Endothelial cell of umbilical vein (primary cell): ENCODE data around the gene KRT78. TPM values are rescaled to one million over a fixed set of nuclear protein-coding genes. Genes with fewer than 3 reads are reported as not detected.

Experiments
- BruUV-seq: library from RNA; stranded (reverse); fragments of 400-500 nt; replicated peaks from 2 replicates; lab custom pipeline; 2021; lab: Mats Ljungman, UMichigan
- CTCF ChIA-PET: fragments of 300-600, 350-600 bp; sonication (Branson Sonifier 250); formaldehyde crosslinking; loops from one replicate; lab custom pipeline; 2021; ENCODE audit warnings: antibody characterized with exemption, inconsistent platforms; lab: Charles Lee
- POLR2A ChIA-PET: fragments of 300-600, 350-600 bp; sonication (Branson Sonifier 250); formaldehyde crosslinking; loops from one replicate; lab custom pipeline; 2021; ENCODE audit warnings: antibody characterized with exemption, inconsistent platforms; lab: Charles Lee
- DNase-seq: peaks from one replicate; pipeline ENCODE4 v3.0.0-alpha.2; 2011; ENCODE audit warnings: low read depth, low spot score
- FAIRE-seq: peaks from 2 replicates; lab custom pipeline; 2011; peaks lifted over from hg19 to GRCh38; lab: Jason Lieb, UNC
- H2AFZ ChIP-seq: 2 replicates; pipeline ENCODE4 v1.6.0; 2012; ENCODE audit warnings: low read depth, low read length, control low read depth, inconsistent platforms
- H3K27ac ChIP-seq: 2 replicates; pipeline ENCODE4 v1.5.1; 2011; ENCODE audit warnings: low read depth, mild to moderate bottlenecking, control low read depth, low read length, moderate library complexity; ENCODE audit not compliant: insufficient read depth
- H3K27me3 ChIP-seq, 2 experiments: 2 replicates each; pipeline versions ENCODE4 v1.6.0 to v1.6.1; 2011; ENCODE audit warnings: low read length in 2 of 2, mixed read lengths in 1 of 2; ENCODE audit not compliant: control insufficient read depth in 2 of 2, insufficient read depth in 2 of 2
- H3K36me3 ChIP-seq, 2 experiments: 2 replicates in 1 of 2; 3 replicates in 1 of 2; pipeline ENCODE4 v1.5.1; 2011; ENCODE audit warnings: low read length in 2 of 2, mild to moderate bottlenecking in 1 of 2, moderate library complexity in 1 of 2; ENCODE audit not compliant: control insufficient read depth in 2 of 2, insufficient read depth in 2 of 2; ENCODE audit errors: extremely low read depth in 1 of 2
- H3K4me1 ChIP-seq: 3 replicates; pipeline ENCODE4 v1.5.1; 2011; ENCODE audit warnings: mild to moderate bottlenecking, low read length; ENCODE audit not compliant: control insufficient read depth, insufficient read depth; ENCODE audit errors: extremely low read depth
- H3K4me2 ChIP-seq: 2 replicates; pipeline ENCODE4 v1.6.1; 2011; ENCODE audit warnings: low read length, control low read depth, mixed read lengths; ENCODE audit not compliant: insufficient read depth
- H3K4me3 ChIP-seq, 3 experiments: fragments of 200-600 bp in 1 of 3; sonication (generic), shearing (Covaris generic) in 1 of 3; replicated peaks in 1 of 3; 2 replicates each; pipeline ENCODE4 v1.5.1; 2011 to 2016; ENCODE audit warnings: control low read depth in 3 of 3, low read length in 3 of 3, mild to moderate bottlenecking in 2 of 3, inconsistent platforms in 1 of 3, low read depth in 1 of 3, moderate library complexity in 1 of 3; ENCODE audit not compliant: insufficient read depth in 1 of 3
- H3K79me2 ChIP-seq: 2 replicates; pipeline ENCODE4 v1.6.0; 2012; ENCODE audit warnings: low read length, inconsistent platforms; ENCODE audit not compliant: control insufficient read depth, insufficient read depth
- H3K9ac ChIP-seq: replicated peaks from 2 replicates; pipeline ENCODE3; 2011; ENCODE audit warnings: low read length, control low read depth; ENCODE audit not compliant: insufficient read depth; ENCODE audit errors: extremely low read depth
- H3K9me1 ChIP-seq: replicated peaks from 3 replicates; pipeline ENCODE4 v1.6.0; 2011; ENCODE audit warnings: mild to moderate bottlenecking, low read length; ENCODE audit not compliant: control insufficient read depth, insufficient read depth; ENCODE audit errors: extremely low read depth
- H3K9me3 ChIP-seq: replicated peaks from 2 replicates; pipeline ENCODE4 v1.5.1; 2012; ENCODE audit warnings: low read length, inconsistent platforms; ENCODE audit not compliant: control insufficient read depth, insufficient read depth
- H4K20me1 ChIP-seq: replicated peaks from 2 replicates; pipeline ENCODE3; 2011; ENCODE audit warnings: mild to moderate bottlenecking, low read length; ENCODE audit not compliant: control insufficient read depth, insufficient read depth; ENCODE audit errors: extremely low read depth
- CTCF ChIP-seq, 2 donors: IDR thresholded peaks; 1 replicate in 1 of 2; 2 replicates in 1 of 2; pipeline ENCODE4 v1.5.1; 2011; ENCODE audit warnings: low read length in 2 of 2, mild to moderate bottlenecking in 2 of 2, moderate library complexity in 2 of 2, control low read depth in 1 of 2, inconsistent platforms in 1 of 2, low read depth in 1 of 2; ENCODE audit not compliant: insufficient read depth in 1 of 2; ENCODE audit errors: extremely low read depth in 1 of 2
- EZH2 ChIP-seq: IDR thresholded peaks from 2 replicates; pipeline ENCODE4 v1.6.1; 2012; ENCODE audit warnings: borderline replicate concordance, low read depth, mild to moderate bottlenecking, moderate library complexity, low read length, inconsistent platforms; ENCODE audit not compliant: severe bottlenecking
- FOS ChIP-seq: IDR thresholded peaks from 2 replicates; pipeline ENCODE4 v1.6.1; 2011; ENCODE audit warnings: mild to moderate bottlenecking, low read length, moderate library complexity, borderline replicate concordance; ENCODE audit not compliant: insufficient read depth
- GATA2 ChIP-seq: IDR thresholded peaks from 2 replicates; pipeline ENCODE4 v1.7.0; 2011; ENCODE audit warnings: low read depth, mild to moderate bottlenecking, moderate library complexity, mixed read lengths, low read length; ENCODE audit not compliant: insufficient read length, insufficient read depth
- JUN ChIP-seq: IDR thresholded peaks from 2 replicates; pipeline ENCODE4 v1.6.1; 2011; ENCODE audit warnings: borderline replicate concordance, low read depth; ENCODE audit not compliant: insufficient read length, insufficient read depth
- MAX ChIP-seq: IDR thresholded peaks from 2 replicates; pipeline ENCODE4 v1.6.1; 2011; ENCODE audit not compliant: insufficient read depth, insufficient read length
- MYC ChIP-seq: IDR thresholded peaks from one replicate; pipeline ENCODE4 v1.6.1; 2011; ENCODE audit warnings: mild to moderate bottlenecking, low read depth, low read length
- POLR2A ChIP-seq: IDR thresholded peaks from 2 replicates; pipeline ENCODE4 v1.6.1; 2012; ENCODE audit warnings: low read depth, mild to moderate bottlenecking, control low read depth, low read length
- POLR2AphosphoS5 ChIP-seq: IDR thresholded peaks from 2 replicates; pipeline ENCODE4 v1.6.1; 2012; ENCODE audit warnings: low read depth, mild to moderate bottlenecking, control low read depth, low read length, moderate library complexity; ENCODE audit not compliant: insufficient read depth
- dilution Hi-C: fragments of 300-500 bp; cut with MboI; formaldehyde crosslinking; loops from one replicate; pipeline ENCODE4 v1.15.0; 2019; ENCODE audit warnings: low sequenced_read_pairs; ENCODE audit not compliant: extremely low pct_ligation_motif_present
- intact Hi-C: fragments of 100-400 bp; cut with micrococcal nuclease; formaldehyde crosslinking; loops from one replicate; pipeline ENCODE4 v1.10.0; 2022
- polyA plus RNA-seq, 4 experiments: library from polyadenylated mRNA; depleted of rRNA in 3 of 4; stranded (reverse) in 3 of 4; unstranded in 1 of 4; fragments of >200 nt; gene quantifications; 2 replicates each; pipeline versions ENCODE4 v1.2.1 to v1.2.3, GENCODE V29; 2011 to 2012; ENCODE audit warnings: missing spikeins in 1 of 4
- total RNA-seq: library from RNA; stranded (reverse); gene quantifications from 2 replicates; pipeline ENCODE4 v1.2.3, GENCODE V29; 2021

KRT78 gene
- total and polyA plus RNA-seq, 2 donors (not counting 3 experiments of a cell fraction or from before 2014, with no cell fraction given), result not detected

- Histone ChIP-seq H3K9ac (no peak overlapping the region), H3K9me3 (no peaks in the 10 kb centered on the region), H3K4me2 (no peak overlapping the region), H3K9me1 (no peaks in the 10 kb centered on the region), H3K36me3 (no peaks in the 10 kb centered on the region), H3K4me1 (peaks cover 4% of the 10 kb centered on the region), H3K27ac (no peak overlapping the region), H4K20me1 (no peaks in the 10 kb centered on the region), H3K4me3 (no peak overlapping the region), H3K27me3 (no peaks in the 10 kb centered on the region), H2AFZ (no peak overlapping the region), H3K79me2 (no peaks in the 10 kb centered on the region)
- ChIA-PET POLR2A (no interaction called here), CTCF (no interaction called here)
- intact Hi-C loops, result no loop called here
- FAIRE-seq (peak; percentile 40), DNase-seq (peak; percentile 23)
- TF ChIP-seq FOS (peak; percentile 60), GATA2 (no peak)
- dilution Hi-C loops, result no loop called here
- no TSS peak for BruUV-seq
Observed at GRCh38 chr12:52837413-52837741, 11.4 kb downstream of the KRT78 start.

- TF ChIP-seq MYC (no peak), FOS (no peak), POLR2AphosphoS5 (no peak), POLR2A (no peak), JUN (no peak), CTCF (IDR thresholded peaks at IDR 0.05; ENCODE audit: extremely low read depth in 1 of 2, insufficient read depth in 1 of 2, low read depth in 1 of 2, low read length in 2 of 2) (no peak), MAX (no peak), GATA2 (no peak), EZH2 (no peak)
- Histone ChIP-seq H3K9me3 (no peaks in the 10 kb centered on the region), H3K9ac (no peak overlapping the region), H2AFZ (no peak overlapping the region), H3K4me3 (no peak overlapping the region), H4K20me1 (no peaks in the 10 kb centered on the region), H3K4me2 (no peak overlapping the region), H3K9me1 (no peaks in the 10 kb centered on the region), H3K36me3 (no peaks in the 10 kb centered on the region), H3K27me3 (no peaks in the 10 kb centered on the region), H3K27ac (no peak overlapping the region), H3K79me2 (no peaks in the 10 kb centered on the region), H3K4me1 (peaks cover 4% of the 10 kb centered on the region)
- ChIA-PET CTCF (no interaction called here), POLR2A (no interaction called here)
- FAIRE-seq (no peak), DNase-seq (no peak)
- intact Hi-C loops (no loop called here), dilution Hi-C loops (no loop called here)
- no TSS peak for BruUV-seq
Observed at GRCh38 chr12:52836491-52837412, 12.0 kb downstream of the KRT78 start.
